NCI-H1092 treated with DMSO at 0.1 percent for 48 hours (cell line): ENCODE data around the gene GPX2.

ENCODE experiments used
- DNase-seq: peaks from one replicate; lab custom pipeline; 2025; lab: John Stamatoyannopoulos, UW

The GPX2 gene

DNA sequence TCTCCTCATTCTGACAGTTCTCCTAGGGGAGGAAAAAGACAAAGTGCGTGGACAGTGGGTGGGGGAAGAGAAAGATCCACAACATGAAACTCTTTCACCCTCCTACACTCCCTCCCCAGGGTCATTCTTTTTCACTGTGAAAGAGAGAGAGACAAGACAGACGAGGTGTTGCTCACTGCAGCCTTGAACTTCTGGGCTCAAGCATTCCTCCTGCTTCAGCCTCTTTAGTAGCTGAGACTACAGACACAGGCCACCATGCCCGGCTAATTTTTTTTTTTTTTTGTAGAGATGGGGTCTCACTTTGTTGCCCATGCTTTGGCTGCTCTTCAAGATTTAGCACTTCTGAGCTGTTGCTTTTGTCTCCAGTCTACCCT, 2.7 kb downstream of the GPX2 start:
- no peak for DNase-seq

DNA sequence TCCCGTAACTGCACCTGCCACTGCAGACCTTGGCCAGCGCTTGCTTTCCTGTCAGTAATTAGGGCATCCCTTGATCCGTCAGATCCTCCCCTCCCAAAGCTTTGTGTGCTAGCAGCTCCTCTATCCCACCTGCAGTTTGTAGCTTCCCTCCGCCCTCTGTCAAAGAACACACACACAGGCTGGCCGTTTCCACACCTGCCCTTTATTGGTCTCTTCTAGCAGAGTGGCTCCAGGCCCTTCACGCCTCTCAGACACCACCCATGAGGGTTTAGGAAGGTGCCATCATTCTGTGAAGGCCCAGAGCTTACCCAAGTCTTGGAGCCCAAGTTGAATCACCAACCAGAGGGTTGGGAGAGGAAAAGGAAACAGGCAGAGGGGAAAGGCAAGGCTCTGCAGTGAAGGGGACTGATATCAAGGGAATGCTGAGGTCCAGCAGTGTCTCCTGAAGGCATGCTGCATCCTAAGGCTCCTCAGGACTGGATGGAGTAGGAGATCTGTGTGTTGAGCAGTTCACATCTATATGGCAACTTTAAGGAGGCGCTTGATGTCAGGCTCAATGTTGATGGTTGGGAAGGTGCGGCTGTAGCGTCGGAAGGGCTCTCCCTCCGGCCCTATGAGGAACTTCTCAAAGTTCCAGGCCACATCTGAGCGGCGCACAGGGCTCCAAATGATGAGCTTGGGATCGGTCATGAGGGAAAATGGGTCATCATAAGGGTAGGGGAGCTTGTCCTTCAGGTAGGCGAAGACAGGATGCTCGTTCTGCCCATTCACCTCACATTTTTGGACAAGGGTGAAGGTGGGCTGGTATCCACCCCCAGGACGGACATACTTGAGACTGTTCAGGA, 3.4 kb downstream of the GPX2 start:
- no peak for DNase-seq

DNA sequence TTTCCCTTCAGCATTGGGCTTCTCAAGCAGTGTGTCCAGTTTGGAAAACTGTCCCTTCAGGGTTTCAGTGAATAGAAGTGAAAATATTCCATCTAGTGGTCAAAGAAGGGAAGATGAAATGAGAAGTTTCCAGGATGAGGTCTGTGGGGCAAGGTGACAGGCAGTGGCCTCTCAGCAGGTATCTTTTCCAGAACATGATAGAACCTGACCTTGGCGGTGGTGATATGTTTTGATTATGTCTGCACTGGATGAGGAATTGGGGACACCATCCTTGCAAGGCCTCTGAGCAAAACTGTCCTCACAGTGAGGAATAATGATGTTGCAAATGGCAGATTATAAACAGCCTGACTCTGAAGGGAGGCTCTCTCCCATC, 4.7 kb downstream of the GPX2 start:
- no peak for DNase-seq

DNA sequence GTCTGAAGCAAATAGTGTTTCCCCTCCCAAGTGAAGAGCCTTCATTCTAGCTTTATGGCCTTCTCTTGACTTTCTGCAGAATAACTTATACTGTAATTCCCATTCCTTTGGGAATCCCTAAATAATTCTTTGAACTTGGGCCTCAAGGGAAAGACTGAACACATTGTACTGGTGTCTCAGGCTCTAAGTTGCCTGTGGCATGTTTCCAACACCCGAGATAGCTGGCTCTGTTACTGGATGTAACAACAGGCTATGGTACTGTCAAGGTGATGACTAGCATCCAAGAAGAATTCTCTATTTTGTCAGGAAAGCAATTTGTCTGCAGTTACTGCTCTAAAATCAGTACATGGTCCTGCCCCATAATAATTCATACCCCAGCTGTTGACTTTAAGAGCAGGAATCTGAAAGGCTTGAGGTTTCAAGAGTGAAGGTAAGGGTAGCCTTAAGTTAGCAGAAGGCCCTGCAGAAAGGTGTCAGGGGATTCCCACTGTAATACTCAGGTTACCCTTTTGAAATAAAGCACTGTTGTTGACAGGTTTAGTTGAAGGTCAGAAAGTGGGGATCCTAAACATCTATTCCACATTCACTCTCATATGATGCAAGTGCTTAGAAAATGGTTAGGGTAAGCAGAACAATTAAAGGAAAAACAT, 5.2 kb downstream of the GPX2 start:
- DNase-seq = no peak

DNA sequence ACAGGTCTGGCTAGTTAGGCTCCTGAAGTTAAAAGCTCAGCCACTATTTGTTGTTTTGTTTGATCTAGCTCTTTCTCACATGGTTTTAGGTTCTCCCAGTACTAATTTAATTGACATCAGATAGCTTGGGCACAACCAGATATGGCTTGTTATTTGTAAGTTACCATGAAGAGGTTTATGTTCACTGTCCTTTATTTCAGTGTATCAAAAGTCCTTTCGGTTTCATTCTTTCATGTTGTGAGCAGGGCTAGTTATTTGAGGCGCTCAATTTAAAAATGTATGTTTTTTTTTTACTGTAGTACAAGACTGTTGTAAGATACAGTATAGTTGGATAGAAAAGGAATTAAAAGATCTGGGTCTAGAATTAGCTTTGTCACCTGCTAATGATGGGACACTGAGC, 7.0 kb downstream of the GPX2 start:
- DNase-seq = no peak

DNA sequence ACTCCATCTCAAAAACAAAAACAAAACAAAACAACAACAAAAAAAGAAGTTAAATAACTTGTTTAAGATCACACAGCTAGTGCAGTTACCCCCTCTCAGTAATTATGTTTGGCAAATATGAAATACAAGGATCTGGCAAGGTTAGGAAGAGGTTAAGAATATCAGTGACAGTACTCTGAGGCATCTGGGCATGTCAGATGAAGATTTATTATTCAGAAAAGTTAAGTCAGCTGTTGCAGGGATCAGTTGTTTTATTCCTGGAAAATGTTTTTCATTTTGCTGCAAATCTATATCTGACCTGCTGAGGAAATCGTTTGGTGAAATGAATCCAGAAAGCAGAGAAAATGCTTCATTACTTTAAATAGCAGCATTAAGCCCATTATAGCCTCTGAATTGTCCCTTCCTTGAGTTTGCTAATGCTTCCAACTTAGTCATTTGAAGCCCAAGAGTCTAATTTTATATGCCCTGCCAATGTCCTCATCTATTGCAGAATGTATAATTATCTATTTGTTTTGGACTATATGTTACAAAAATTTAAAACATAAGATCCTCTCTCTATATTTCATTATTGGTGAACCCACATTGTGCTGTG, 8.1 kb downstream of the GPX2 start:
- DNase-seq = no peak

DNA sequence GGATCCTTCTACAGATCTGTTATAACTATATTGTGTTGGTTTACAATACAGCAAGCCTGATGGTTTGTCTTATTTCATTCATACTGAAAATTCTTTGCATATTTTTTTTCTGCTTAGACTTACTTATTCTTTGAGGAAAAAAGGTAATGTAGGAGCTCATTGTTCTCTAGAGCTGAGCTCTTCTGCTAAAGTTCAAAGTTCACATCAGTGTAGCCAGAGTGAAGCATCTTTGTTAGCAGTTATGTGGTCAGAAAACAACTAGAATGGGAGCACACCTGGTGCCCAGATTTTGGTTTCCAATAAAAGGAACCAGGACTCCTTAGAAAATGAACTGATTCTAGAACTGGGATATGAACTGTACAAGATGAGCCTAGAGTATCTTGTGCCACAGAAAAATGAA, 10.3 kb downstream of the GPX2 start:
- DNase-seq = no peak

DNA sequence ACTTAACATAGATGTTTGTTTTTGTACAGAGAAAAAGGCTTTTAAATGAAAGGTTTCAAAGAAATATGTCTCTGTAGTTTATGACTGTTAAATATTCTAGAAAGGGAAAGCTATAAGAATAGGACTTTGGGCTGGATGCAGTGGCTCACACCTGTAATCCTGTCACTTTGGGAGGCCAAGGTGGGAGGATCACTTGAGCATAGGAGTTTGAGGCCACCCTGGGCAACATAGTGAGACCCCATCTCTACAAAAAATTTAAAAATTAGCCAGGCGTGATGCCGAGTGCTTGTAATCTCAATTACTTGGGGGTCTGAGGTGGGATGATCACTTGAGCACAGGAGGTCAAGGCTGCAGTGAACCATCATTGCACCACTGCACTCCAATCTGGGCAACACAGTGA, 11.4 kb downstream of the GPX2 start:
- no peak for DNase-seq

DNA sequence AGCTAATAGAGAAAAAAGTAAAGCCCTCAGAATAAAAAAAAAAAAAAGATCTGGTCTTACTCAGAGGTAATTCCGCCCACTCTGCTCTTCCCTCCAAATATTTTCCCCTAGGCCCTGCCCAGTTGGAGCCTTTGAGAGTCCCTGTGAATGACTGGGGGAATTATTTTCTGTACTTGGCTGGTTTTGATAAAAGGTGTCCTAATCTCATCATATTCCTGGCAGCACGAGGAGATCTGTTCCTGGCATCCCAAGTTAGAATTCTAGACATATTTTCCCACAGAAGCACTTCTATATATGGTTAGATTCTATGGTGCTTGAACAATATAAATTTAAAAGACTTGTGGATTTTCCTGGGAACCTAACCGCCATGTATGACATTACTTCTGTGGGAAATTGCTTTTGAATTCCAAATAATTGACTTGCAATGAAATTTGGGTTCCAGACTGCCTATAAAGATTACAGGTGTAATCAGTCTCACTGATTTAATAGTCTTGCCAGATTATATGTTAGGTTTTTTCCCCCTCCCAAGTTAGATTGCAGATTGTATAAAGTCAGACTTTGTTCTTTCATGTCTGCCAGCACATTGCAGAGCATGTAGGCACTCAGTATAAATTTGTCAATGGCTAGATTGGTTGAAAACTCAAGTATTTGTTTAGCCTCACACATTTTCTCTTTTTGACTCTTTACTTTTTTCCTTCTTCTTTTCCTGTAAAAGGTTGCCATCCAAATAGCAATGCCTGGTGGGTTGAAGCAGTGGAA, 12.3 kb downstream of the GPX2 start:
- no peak for DNase-seq

DNA sequence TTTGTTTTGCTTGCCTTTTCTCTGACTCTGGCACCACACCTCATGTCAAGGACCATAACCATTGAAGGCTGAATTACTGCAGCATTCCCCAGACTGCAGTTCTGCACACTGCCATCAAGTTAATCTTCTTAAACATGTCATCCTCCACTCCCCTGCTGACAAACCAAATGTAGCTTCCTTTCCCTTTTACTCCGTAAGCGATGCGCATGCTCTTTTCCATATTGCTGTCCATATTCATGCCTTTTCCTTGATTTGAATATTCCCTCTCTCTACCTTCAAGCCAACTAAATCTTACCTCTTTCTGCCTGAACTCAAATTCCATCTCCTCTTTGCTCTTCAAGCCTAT, 13.6 kb downstream of the GPX2 start:
- no peak for DNase-seq

DNA sequence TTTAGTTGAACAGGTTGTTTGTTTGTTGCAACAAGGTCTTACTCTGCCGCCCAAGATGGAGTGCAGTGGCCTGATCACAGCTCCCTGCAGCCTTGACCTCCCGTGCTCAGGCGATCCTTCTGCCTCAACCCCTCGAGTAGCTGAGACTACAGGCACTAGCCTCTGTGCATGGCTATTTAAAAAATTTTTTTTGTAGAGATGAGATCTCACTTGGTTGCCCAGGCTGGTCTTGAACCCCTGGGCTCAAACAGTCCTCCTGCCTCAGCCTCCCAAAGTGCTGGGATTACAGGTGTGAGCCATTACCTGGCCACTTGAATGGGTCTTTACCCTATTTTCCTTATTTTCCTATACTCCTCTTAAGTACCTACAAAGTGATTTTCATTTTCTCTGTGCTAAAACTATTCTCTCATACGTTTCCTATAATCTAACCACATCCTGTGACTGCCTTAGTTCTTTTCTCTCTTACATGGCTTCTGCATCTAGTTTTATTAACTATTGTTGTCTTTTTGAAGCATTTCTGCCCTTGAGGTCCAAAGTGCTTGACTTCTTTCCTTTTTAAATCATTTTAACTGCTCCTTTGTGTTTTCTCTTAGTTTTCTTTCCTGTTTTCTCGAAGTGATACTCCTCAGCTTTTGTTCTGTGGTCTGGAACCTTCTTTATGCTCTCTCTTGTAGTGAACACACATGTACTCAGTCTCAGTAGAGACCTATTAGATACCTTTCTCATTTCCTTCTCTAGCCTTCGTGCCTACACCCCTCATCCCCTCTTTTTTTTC, 14.1 kb downstream of the GPX2 start:
- DNase-seq = no peak

DNA sequence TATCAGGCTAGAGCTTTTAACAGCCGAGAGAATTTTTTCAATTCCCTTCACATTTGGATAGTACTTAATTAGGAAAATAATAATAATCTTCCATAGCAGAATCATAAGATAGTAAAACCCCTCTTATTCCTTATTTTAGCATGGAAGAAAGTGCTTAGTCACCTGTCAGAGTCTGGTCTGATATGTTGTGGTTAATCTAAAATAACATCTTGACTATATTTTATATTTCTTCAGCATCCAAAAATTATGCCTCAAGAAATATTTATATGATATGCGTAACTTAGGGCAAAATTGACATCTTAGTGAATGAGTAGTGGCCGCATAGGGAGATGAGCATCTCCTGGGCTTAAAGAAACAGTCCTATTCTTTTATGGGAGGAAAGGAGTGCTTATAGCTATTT, 15.5 kb downstream of the GPX2 start:
- DNase-seq = no peak

DNA sequence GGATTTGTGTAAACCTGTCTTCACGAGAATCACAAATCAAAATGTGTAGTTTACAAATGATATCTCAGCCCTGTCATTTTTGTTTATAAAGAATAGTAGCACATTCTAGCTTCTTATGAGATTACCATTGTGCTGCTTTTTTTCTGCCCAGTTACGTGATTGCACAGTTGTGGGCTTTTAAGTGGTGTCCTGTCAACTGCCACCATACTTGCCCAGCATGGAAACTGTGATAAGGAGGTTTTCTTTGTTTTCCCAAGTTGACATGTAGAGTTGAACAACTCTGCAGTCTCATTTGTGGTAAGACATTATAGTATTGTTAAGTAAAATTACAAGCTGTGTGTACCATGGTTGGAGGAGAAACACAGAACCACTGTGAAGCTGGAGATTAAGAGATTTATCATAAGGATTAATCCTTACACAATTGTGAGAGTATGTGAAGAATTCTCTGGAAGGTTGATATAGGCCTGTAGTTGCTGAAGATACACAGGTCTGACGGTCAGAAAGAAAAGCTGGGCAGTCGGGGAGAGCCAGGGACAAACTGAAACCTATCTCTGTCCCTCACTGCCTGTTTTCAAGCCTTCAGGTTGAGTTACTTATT, 16.0 kb downstream of the GPX2 start:
- DNase-seq = no peak

DNA sequence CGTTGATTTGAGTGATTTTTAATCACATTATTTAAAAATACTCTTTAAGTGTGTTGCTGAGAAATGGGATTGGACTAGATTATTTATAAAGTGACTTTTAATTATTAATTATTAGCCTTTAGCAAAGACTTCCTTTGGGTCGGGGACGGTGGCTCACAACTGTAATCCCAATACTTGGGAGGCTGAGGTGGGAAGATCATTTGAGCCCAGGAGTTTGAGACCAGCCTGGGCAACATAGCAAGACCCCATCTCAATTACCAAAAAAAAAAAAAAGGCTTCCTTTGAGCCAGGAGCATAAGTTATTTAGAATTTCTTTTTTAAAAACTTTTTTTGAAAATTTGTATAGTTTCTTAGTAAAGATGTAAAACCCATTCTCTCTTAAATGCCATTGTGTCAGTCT, 19.5 kb downstream of the GPX2 start:
- no peak for DNase-seq

DNA sequence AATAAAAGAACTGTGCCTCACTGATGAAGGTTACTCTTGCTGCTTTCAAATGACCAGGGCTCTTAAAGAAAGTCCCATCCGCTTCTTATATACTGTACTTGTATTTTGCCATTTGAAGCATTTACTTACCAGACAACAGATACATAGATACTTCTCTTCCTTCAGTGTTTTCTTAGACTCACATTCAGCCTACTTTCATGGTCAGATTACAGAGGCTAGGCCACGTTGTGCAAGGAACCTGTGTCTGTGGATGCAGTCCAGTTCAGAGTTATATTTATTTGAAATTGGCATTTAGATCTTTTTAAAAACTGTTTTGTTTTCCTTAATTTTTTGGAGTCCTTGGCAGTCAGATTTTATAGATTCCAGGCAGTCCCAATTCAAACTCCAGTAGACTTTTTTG, 22.1 kb downstream of the GPX2 start:
- DNase-seq = no peak

DNA sequence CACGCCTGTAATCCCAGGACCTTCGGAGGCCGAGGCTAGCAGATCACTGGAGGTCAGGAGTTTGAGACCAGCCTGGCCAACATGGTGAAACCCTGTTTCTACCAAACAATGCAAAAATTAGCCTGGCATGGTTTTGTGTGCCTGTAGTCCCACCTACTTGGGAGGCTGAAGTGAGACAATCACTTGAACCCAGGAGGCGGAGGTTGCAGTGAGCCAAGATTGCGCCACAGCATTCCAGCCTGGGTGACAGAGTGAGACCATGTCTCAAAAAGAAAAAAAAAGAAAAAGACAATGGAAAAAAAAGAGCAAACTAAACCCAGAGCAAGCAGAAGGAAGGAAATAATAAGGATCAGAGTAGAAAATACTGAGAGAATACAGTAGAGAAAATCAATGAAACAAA, 22.9 kb downstream of the GPX2 start:
- DNase-seq = no peak

DNA sequence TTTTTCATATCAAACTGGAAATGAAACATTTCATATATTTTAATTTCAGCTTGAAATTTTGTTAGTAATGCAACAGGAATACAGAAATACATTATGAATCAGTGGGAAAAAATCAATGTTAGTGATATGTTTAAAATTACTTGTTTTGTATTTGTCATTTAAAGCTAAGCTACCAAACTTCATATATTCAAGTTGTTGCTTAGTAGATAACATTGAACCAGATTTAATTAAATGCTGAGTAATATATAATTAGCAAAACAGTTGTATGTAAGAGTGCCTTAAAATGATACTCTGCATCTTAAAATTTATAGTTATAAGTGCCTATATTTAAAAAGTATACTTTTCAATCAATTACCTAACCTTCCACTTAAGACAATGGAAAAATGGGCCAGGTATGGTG, 23.3 kb downstream of the GPX2 start:
- DNase-seq = no peak

DNA sequence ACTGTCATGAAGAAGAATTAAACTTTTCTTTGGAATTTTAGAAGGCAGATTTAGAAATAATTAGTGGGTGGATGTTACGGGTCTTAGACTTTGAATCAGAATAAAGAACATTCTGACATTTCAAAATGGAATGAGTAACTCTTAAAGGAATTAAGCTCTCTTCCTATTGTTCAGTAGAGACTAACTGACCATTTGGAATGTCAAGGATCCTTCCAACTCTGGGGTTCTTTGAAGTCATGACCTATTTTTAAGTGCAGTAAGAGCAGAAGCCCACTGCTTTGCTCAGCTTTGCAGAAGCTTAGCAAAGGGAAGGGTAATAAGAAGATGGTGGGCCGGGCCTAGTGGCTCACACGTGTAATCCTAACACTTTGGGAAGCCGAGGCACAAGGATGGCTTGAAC, 24.3 kb downstream of the GPX2 start:
- no peak for DNase-seq

DNA sequence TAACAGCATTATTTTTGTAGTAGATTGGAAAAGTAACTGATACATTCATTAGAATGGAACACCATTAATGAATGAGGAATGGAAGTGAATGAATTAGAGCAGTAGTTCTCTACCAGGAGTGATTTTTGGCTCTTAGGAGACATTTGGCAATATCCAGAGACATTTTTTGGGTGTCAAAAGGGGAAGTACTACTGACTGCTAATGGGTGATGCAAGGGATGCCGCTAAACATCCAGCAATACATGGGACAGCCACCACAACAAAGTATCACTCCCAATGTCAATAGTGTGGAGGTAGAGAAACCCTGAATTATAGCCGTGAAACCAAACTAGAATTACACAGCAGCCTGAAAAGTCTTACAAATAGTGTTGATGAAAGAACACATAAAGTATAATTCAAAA, 26.7 kb downstream of the GPX2 start:
- no peak for DNase-seq

DNA sequence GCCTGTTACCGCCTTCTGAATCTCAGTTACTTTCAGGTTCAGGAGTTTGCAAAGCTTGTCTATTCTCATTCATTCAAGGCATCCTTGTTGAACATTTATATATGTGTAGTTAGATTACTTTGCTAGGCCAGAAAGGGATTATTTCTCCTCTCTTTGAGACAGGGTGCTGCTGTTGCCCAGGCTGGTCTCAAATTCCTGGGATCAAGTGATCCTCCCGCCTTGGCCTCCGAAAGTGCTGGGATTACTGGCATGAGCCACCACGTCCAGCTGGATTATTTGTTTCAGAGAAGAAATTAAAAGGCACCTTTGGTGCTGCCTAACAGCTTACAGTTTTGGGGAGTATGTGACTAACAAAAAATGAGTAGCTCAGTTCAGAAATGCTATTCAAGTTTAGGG, 27.5 kb downstream of the GPX2 start:
- DNase-seq = no peak

DNA sequence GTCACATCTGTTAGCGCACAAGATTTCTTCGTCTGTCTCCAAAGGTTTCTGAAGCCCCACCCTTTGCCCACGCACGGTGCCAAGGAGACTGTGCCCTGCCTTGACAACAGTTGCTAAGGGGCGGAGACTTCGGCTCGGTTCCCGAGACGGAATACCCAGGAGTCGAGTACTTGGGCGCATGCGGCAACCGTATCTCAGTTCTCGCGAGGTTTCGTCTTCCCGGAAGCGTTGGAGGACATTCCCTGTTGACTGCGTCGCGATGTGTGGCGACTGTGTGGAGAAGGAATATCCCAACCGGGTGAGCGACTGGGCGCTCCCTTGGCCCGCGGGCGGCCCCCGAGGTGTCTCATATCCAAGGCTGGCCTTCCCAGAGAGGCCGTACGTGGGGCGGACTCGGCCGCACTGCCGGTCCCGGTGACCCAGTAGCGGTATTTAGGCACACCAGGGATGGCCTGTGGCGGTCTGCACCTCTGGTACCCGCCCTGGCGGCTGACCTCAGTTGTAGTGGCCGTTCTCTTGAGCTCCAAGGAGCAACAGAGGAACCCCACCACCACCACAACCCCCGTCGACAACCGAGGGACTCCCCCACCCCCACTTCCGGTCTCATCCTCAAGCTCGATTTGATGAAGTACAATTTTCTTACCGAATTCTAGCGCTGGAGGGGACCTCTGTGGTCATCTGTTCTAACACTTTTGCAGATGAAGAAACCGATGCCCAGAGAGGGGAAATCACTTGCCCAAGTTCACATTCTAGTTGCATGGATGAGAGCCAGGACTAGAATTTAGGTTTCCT, 28.1 kb downstream of the GPX2 start, which contains the start of gene CHURC1:
Gene CHURC1, plus strand, starts transcription at position 219 of the 792 bp plus-strand sequence. Its CDS starts 41 bp downstream, at position 260.
- DNase-seq = peak; percentile 99
